Right lobe of liver (tissue), 6 donors: ENCODE measurements around the gene KIF5B. TPM values are rescaled to one million over a fixed set of nuclear protein-coding genes. Genes with fewer than 3 reads are reported as not detected.
"Not testable (repeated sequence)": the region's sequence is repeated elsewhere in the genome, so short reads cannot be mapped to it uniquely, and the experiment has no call there.

ENCODE experiments used
- ATAC-seq, 4 donors: fragments of 200-7000 bp; cut with Tn5 transposase; one replicate each; pipeline ENCODE4 v1.9.1; 2020; ENCODE audit warnings: mild to moderate bottlenecking in 4 of 4, moderate library complexity in 4 of 4
- DNase-seq, 3 donors: peaks; one replicate each; pipeline ENCODE4 v3.0.0-alpha.2; 2020
- H3K27ac ChIP-seq, 3 donors: fragments of 200-600 bp; one replicate each; pipeline ENCODE4 v1.8.0; 2022
- H3K27me3 ChIP-seq, 2 donors: fragments of 200-600 bp; one replicate each; pipeline ENCODE4 v1.8.0; 2022
- H3K36me3 ChIP-seq, 4 donors: fragments of 200-600 bp; sonication (generic) in 1 of 4; one replicate each; pipeline versions ENCODE4 v1.5.1 to v1.8.0; 2017 to 2022; ENCODE audit warnings: control low read depth in 1 of 4
- H3K4me1 ChIP-seq, 4 donors: fragments of 200-600 bp; sonication (generic) in 1 of 4; one replicate each; pipeline versions ENCODE4 v1.5.1 to v1.8.0; 2017 to 2022; ENCODE audit warnings: control low read depth in 1 of 4
- H3K4me3 ChIP-seq, 3 donors: fragments of 200-600 bp; one replicate each; pipeline ENCODE4 v1.8.0; 2022
- H3K9me3 ChIP-seq, 4 donors: fragments of 200-600 bp; sonication (generic) in 1 of 4; one replicate each; pipeline versions ENCODE4 v1.5.1 to v1.8.0; 2017 to 2022; ENCODE audit warnings: control low read depth in 1 of 4
- POLR2A ChIP-seq: fragments of 450-650 bp; IDR thresholded peaks from one replicate; pipeline ENCODE4 v1.6.1; 2017; ENCODE audit warnings: antibody characterized with exemption, mild to moderate bottlenecking
- WGBS: methylation state at CpG from one replicate; pipeline ENCODE4 v1.1.6; 2018; ENCODE audit warnings: low coverage, low lambda C conversion rate; ENCODE audit not compliant: insufficient coverage; ENCODE audit errors: missing lambda C conversion rate; 5-methylcytosine and 5-hydroxymethylcytosine counted together
- intact Hi-C, 2 donors: fragments of 100-400 bp; cut with DNase I; formaldehyde crosslinking; loops; one replicate each; pipeline versions ENCODE4 v1.11.2 to v1.14.1; 2022
- total RNA-seq, 6 experiments: library from RNA; depleted of rRNA in 2 of 6; stranded (reverse); fragments of >200 nt in 2 of 6; fragmentation: NEBNext Ultra II Directional in 3 of 6; extraction: Animal tissue kit (Norgen Biotek cat#: 25700) in 3 of 6; gene quantifications; one replicate each; pipeline versions ENCODE4 v1.1.0 to v1.2.4, GENCODE V29; 2016 to 2023
- TF ChIP-seq, protein P1 (sequence below), 4 donors: fragments of 200-600 bp in 3 of 4; fragments of 450-650 bp in 1 of 4; IDR thresholded peaks; one replicate each; pipeline versions ENCODE4 v1.5.1 to v1.8.0; 2016 to 2022; ENCODE audit warnings: antibody characterized with exemption in 4 of 4, mild to moderate bottlenecking in 2 of 4
- donor health status: DM: no; HTN: yes; CAD: no.
- donor health status: DM: no; HTN: no; CAD: no.
- donor health status: DM: no; HTN: no; CAD: no.
- donor health status: DM: no; HTN: yes; CAD: no.
- donor health status: DM: no; HTN: yes; CAD: no.

Gene KIF5B
- total RNA-seq, 6 experiments from 2014 or later, result 12.8 to 44.4 (median 23.3) TPM

DNA sequence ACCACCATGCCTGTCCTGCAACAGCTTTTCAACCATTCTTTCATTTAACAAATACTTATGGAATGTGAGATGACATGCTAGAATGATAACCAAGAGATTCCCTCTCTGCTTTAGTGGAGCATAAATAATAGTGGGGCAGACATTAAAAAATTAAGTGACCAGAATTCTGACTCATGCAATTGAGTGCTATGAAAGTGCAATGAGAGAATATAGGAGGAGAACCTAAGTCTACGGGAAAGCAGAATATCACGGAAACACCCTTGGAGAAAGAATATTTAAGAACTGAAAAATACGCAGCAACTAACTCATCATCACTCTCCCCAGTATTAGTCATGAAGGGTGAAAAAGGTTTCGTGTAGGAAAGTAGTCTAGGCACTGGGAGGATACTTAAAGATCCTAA lies 7.1 kb downstream of the KIF5B start:
- DNase-seq, result no peak
- Histone ChIP-seq H3K36me3 (peaks cover 0 to 16% (median 4%) of the 10 kb centered on the region in 4 donors), H3K27me3 (no peaks in the 10 kb centered on the region), H3K9me3 (no peaks in the 10 kb centered on the region), H3K4me1 (peaks cover 0 to 37% (median 5%) of the 10 kb centered on the region in 4 donors), H3K27ac (no peak overlapping the region), H3K4me3 (no peak overlapping the region)
- 66% methylated on average over 4 of the region's 4 CpGs for WGBS
- intact Hi-C loops, result no loop called here
- TF ChIP-seq, protein P1, sequence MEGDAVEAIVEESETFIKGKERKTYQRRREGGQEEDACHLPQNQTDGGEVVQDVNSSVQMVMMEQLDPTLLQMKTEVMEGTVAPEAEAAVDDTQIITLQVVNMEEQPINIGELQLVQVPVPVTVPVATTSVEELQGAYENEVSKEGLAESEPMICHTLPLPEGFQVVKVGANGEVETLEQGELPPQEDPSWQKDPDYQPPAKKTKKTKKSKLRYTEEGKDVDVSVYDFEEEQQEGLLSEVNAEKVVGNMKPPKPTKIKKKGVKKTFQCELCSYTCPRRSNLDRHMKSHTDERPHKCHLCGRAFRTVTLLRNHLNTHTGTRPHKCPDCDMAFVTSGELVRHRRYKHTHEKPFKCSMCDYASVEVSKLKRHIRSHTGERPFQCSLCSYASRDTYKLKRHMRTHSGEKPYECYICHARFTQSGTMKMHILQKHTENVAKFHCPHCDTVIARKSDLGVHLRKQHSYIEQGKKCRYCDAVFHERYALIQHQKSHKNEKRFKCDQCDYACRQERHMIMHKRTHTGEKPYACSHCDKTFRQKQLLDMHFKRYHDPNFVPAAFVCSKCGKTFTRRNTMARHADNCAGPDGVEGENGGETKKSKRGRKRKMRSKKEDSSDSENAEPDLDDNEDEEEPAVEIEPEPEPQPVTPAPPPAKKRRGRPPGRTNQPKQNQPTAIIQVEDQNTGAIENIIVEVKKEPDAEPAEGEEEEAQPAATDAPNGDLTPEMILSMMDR (IDR thresholded peaks at IDR 0.05), result no peak
- no peak for TF ChIP-seq POLR2A
- no peak for ATAC-seq

DNA sequence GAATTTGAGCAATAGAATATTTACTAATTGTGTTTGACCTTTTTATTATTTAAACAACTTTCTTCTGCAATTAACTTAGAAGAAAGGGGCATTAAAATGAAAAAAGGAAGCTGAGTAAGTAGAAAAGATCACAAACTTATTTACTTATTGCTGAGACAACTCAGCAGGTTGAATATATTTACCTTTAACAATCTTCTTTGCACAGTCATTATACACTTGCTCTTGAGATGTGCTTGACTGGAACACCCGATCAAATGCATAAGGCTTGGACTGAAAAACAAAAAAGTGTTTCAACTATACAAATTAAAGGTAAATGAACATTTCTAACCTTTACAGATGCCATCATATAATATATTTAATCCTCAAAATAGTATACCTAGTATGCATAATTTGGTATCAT lies 7.9 kb downstream of the KIF5B start:
- H3K4me3 ChIP-seq, result no peak overlapping the region
- peaks cover 0 to 19% (median 4%) of the 10 kb centered on the region in 4 donors for H3K36me3 ChIP-seq
- WGBS, result 67% methylated on average over 1 of the region's 1 CpG
- H3K27me3 ChIP-seq, result no peaks in the 10 kb centered on the region
- H3K4me1 ChIP-seq, result peaks cover 0 to 30% (median 5%) of the 10 kb centered on the region in 4 donors
- H3K9me3 ChIP-seq, result no peaks in the 10 kb centered on the region
- TF ChIP-seq, protein P1 (IDR thresholded peaks at IDR 0.05), result no peak
- no peak for TF ChIP-seq POLR2A
- DNase-seq (no peak), ATAC-seq (no peak)
- H3K27ac ChIP-seq, result no peak overlapping the region
- intact Hi-C loops, result no loop called here

DNA sequence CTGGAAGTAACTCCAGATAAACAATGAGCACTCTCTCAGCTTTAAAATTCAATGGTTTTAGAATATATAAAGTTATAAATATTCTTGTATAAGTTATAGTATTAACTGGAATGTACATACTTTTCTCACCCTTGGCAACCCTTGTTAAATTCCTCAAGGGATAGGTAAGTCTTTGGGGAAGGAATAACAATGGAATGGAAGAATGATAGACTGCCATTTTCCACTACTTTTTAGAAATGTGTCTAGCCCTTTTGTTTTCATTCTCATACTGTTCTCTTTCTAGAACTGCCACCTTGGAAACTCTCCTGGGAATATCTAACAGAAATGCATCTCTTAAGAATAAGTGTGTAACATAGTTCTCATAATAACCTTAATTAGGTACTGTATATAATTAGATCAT lies 8.3 kb downstream of the KIF5B start:
- peaks cover 0 to 26% (median 5%) of the 10 kb centered on the region in 4 donors for H3K4me1 ChIP-seq
- intact Hi-C loops, result no loop called here
- no peak for TF ChIP-seq POLR2A
- TF ChIP-seq, protein P1 (IDR thresholded peaks at IDR 0.05), result no peak

DNA sequence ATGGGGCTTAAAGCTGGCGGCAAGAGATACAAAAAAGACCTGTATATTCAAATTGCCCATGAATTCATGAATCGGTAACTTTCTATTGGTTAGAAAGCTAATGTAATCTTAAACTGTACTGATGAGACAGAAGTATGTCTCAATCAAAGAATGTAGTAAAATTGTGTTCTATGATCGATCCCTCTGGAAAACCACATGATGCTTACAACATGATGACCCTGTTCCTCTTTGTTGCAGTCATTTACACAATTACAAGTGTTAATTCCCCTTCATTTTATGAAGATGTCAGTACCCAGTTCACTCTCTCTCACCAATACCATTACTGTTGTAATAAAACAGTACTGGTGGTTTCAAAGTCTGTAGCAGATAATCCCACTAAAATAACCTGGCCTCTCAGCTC lies 10.1 kb downstream of the KIF5B start:
- peaks cover 0 to 8% (median 0%) of the 10 kb centered on the region in 4 donors for H3K4me1 ChIP-seq
- H3K4me3 ChIP-seq, result no peak overlapping the region
- no peak overlapping the region for H3K27ac ChIP-seq
- H3K27me3 ChIP-seq, result no peaks in the 10 kb centered on the region
- TF ChIP-seq, protein P1 (IDR thresholded peaks at IDR 0.05), result no peak
- TF ChIP-seq POLR2A, result no peak
- WGBS, result 76% methylated on average over 3 of the region's 3 CpGs
- no peaks in the 10 kb centered on the region for H3K9me3 ChIP-seq
- intact Hi-C loops, result no loop called here
- DNase-seq (no peak), ATAC-seq (no peak)
- peaks cover 0 to 19% (median 4%) of the 10 kb centered on the region in 4 donors for H3K36me3 ChIP-seq

More for the DNA sequence above, 8.3 kb downstream of the KIF5B start:
- H3K27ac ChIP-seq, result no peak overlapping the region
- peaks cover 0 to 19% (median 4%) of the 10 kb centered on the region in 4 donors for H3K36me3 ChIP-seq
- ATAC-seq, result no peak
- H3K9me3 ChIP-seq, result no peaks in the 10 kb centered on the region
- no peaks in the 10 kb centered on the region for H3K27me3 ChIP-seq
- no peak overlapping the region for H3K4me3 ChIP-seq
- no peak for DNase-seq

DNA sequence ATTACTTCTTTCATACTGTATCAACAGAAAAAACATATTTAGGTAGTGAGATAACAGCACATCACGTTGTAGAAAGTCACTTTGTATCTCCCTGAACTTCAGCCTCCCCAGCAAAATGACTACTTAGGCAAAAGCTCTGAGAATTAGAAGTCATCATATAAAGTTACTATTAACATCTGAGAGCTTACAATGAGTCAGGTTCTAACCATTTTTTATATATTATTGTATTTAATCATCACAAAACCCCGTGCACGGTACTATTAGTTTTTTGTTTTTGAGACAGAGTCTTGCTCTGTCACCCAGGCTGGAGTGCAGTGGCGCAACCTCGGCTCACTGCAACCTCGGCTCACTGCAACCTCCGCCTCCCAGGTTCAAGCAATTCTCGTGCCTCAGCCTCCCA lies 13.5 kb downstream of the KIF5B start:
- H3K4me1 ChIP-seq, H3K27me3 ChIP-seq, H3K27ac ChIP-seq, DNase-seq, H3K9me3 ChIP-seq, intact Hi-C loops, ATAC-seq, H3K4me3 ChIP-seq: not testable (repeated sequence)
- 61% methylated on average over 6 of the region's 8 CpGs for WGBS
- H3K36me3 ChIP-seq, result peaks cover 0 to 24% (median 4%) of the 10 kb centered on the region in 4 donors
